Measurements from ENCODE around the gene DPP8. TPM values are rescaled to one million over a fixed set of nuclear protein-coding genes. Genes with fewer than 3 reads are reported as not detected.

Gene DPP8
- total and polyA plus RNA-seq, 3 experiments from 2014 or later = 31.1 to 52.9 (median 33.8) TPM

- Mint-ChIP-seq H3K36me3 (no peaks in the 10 kb centered on the region), H3K27ac (no peak overlapping the region), H3K4me1 (peaks cover 0 to 3% (median 0%) of the 10 kb centered on the region in 3 donors), H3K4me3 (no peak overlapping the region), H3K27me3 (peaks cover 7 to 34% of the 10 kb centered on the region in 2 donors), H3K9me3 (no peaks in the 10 kb centered on the region)
- H3K9me3 ChIP-seq (ENCODE audit: low read length) = no peaks in the 10 kb centered on the region
- DNase-seq = no peak
- H3K27me3 ChIP-seq (ENCODE audit: insufficient read depth, low read length, poor library complexity, severe bottlenecking) = peaks cover 4% of the 10 kb centered on the region
- no peak overlapping the region for H3K27ac ChIP-seq (ENCODE audit: low read depth, low read length)
- no peaks in the 10 kb centered on the region for H3K4me1 ChIP-seq (ENCODE audit: insufficient read depth, low read length)
- ChIA-PET CTCF (no interaction called here), POLR2A (no interaction called here)
- no peaks in the 10 kb centered on the region for H3K36me3 ChIP-seq (ENCODE audit: insufficient read depth, low read length)
- H3K4me3 ChIP-seq (ENCODE audit: low read length) = no peak overlapping the region
Measured at GRCh38 chr15:65413051-65413759, 104.3 kb downstream of the DPP8 start.

GRCh38 chr15:65412556-65412955, 104.9 kb downstream of the DPP8 start:
- no peak overlapping the region for H3K27ac ChIP-seq (ENCODE audit: low read depth, low read length)
- POLR2A ChIA-PET = no interaction called here
- H3K4me3 Mint-ChIP-seq = no peak overlapping the region

GRCh38 chr15:65411465-65412071, 105.9 kb downstream of the DPP8 start:
- H3K4me1 ChIP-seq (ENCODE audit: insufficient read depth, low read length) = no peaks in the 10 kb centered on the region
- no peak for DNase-seq
- no peaks in the 10 kb centered on the region for H3K36me3 ChIP-seq (ENCODE audit: insufficient read depth, low read length)
- no peaks in the 10 kb centered on the region for H3K9me3 ChIP-seq (ENCODE audit: low read length)
- Mint-ChIP-seq H3K27me3 (peaks cover 10 to 22% of the 10 kb centered on the region in 2 donors), H3K4me1 (peaks cover 0 to 3% (median 0%) of the 10 kb centered on the region in 3 donors), H3K27ac (no peak overlapping the region), H3K9me3 (no peaks in the 10 kb centered on the region), H3K36me3 (no peaks in the 10 kb centered on the region), H3K4me3 (no peak overlapping the region)
- H3K4me3 ChIP-seq (ENCODE audit: low read length) = no peak overlapping the region
- no peak overlapping the region for H3K27ac ChIP-seq (ENCODE audit: low read depth, low read length)
- ChIA-PET CTCF (no interaction called here), POLR2A (no interaction called here)
- peaks cover 4% of the 10 kb centered on the region for H3K27me3 ChIP-seq (ENCODE audit: insufficient read depth, low read length, poor library complexity, severe bottlenecking)

More at GRCh38 chr15:65412556-65412955, 104.9 kb downstream of the DPP8 start:
- CTCF ChIA-PET = no interaction called here
- Histone ChIP-seq H3K4me3 (ENCODE audit: low read length) (no peak overlapping the region), H3K4me1 (ENCODE audit: insufficient read depth, low read length) (no peaks in the 10 kb centered on the region), H3K9me3 (ENCODE audit: low read length) (no peaks in the 10 kb centered on the region), H3K27me3 (ENCODE audit: insufficient read depth, low read length, poor library complexity, severe bottlenecking) (peaks cover 4% of the 10 kb centered on the region), H3K36me3 (ENCODE audit: insufficient read depth, low read length) (no peaks in the 10 kb centered on the region)
- Mint-ChIP-seq H3K36me3 (no peaks in the 10 kb centered on the region), H3K27ac (no peak overlapping the region), H3K9me3 (no peaks in the 10 kb centered on the region), H3K27me3 (peaks cover 10 to 32% of the 10 kb centered on the region in 2 donors), H3K4me1 (peaks cover 0 to 3% (median 0%) of the 10 kb centered on the region in 3 donors)
- DNase-seq = no peak

GRCh38 chr15:65410972-65411371, 106.5 kb downstream of the DPP8 start:
- H3K9me3 Mint-ChIP-seq = no peaks in the 10 kb centered on the region
- peaks cover 10 to 20% of the 10 kb centered on the region in 2 donors for H3K27me3 Mint-ChIP-seq
- H3K27ac Mint-ChIP-seq = no peak overlapping the region
- H3K4me3 Mint-ChIP-seq = no peak overlapping the region
- H3K36me3 ChIP-seq (ENCODE audit: insufficient read depth, low read length) = no peaks in the 10 kb centered on the region
- H3K4me3 ChIP-seq (ENCODE audit: low read length) = no peak overlapping the region
- H3K4me1 Mint-ChIP-seq = peaks cover 0 to 3% (median 0%) of the 10 kb centered on the region in 3 donors
- H3K36me3 Mint-ChIP-seq = no peaks in the 10 kb centered on the region
- H3K9me3 ChIP-seq (ENCODE audit: low read length) = no peaks in the 10 kb centered on the region
- H3K27me3 ChIP-seq (ENCODE audit: insufficient read depth, low read length, poor library complexity, severe bottlenecking) = peaks cover 4% of the 10 kb centered on the region
- no peak overlapping the region for H3K27ac ChIP-seq (ENCODE audit: low read depth, low read length)
- DNase-seq = no peak
- POLR2A ChIA-PET = no interaction called here
- CTCF ChIA-PET = no interaction called here
- H3K4me1 ChIP-seq (ENCODE audit: insufficient read depth, low read length) = no peaks in the 10 kb centered on the region

GRCh38 chr15:65410036-65410435, 107.5 kb downstream of the DPP8 start:
- DNase-seq = no peak
- POLR2A ChIA-PET = interaction anchor here (0.6 kb wide), 1 partner anchor 84 kb away, joined by 7 read pairs; no protein-coding TSS in a partner anchor
- Mint-ChIP-seq H3K27ac (peak overlapping the region in 1 of 8 donors; percentile 29), H3K36me3 (no peaks in the 10 kb centered on the region), H3K4me3 (no peak overlapping the region), H3K9me3 (no peaks in the 10 kb centered on the region), H3K4me1 (peaks cover 0 to 3% (median 0%) of the 10 kb centered on the region in 3 donors), H3K27me3 (peaks cover 10 to 25% of the 10 kb centered on the region in 2 donors)
- Histone ChIP-seq H3K4me3 (ENCODE audit: low read length) (no peak overlapping the region), H3K27me3 (ENCODE audit: insufficient read depth, low read length, poor library complexity, severe bottlenecking) (peaks cover 4% of the 10 kb centered on the region), H3K9me3 (ENCODE audit: low read length) (no peaks in the 10 kb centered on the region), H3K27ac (ENCODE audit: low read depth, low read length) (no peak overlapping the region), H3K36me3 (ENCODE audit: insufficient read depth, low read length) (no peaks in the 10 kb centered on the region), H3K4me1 (ENCODE audit: insufficient read depth, low read length) (no peaks in the 10 kb centered on the region)
- CTCF ChIA-PET = interaction anchor here (1.3 kb wide), 1 partner anchor 11 kb away, joined by 4 read pairs; no protein-coding TSS in a partner anchor

- H3K4me1 ChIP-seq (ENCODE audit: insufficient read depth, low read length) = no peaks in the 10 kb centered on the region
- POLR2A ChIA-PET = interaction anchor here (0.6 kb wide), 1 partner anchor 83 kb away, joined by 7 read pairs; no protein-coding TSS in a partner anchor
- Mint-ChIP-seq H3K36me3 (no peaks in the 10 kb centered on the region), H3K9me3 (no peaks in the 10 kb centered on the region), H3K4me1 (peaks cover 0 to 3% (median 0%) of the 10 kb centered on the region in 3 donors), H3K4me3 (no peak overlapping the region), H3K27me3 (peaks cover 11 to 30% of the 10 kb centered on the region in 2 donors), H3K27ac (peak overlapping the region in 1 of 8 donors; percentile 19)
- H3K4me3 ChIP-seq (ENCODE audit: low read length) = no peak overlapping the region
- CTCF ChIA-PET = interaction anchor here (1.3 kb wide), 1 partner anchor 10 kb away, joined by 4 read pairs; no protein-coding TSS in a partner anchor
- no peaks in the 10 kb centered on the region for H3K9me3 ChIP-seq (ENCODE audit: low read length)
- peaks cover 4% of the 10 kb centered on the region for H3K27me3 ChIP-seq (ENCODE audit: insufficient read depth, low read length, poor library complexity, severe bottlenecking)
- H3K36me3 ChIP-seq (ENCODE audit: insufficient read depth, low read length) = no peaks in the 10 kb centered on the region
- H3K27ac ChIP-seq (ENCODE audit: low read depth, low read length) = no peak overlapping the region
- DNase-seq = no peak
Measured at GRCh38 chr15:65409036-65409631, 108.4 kb downstream of the DPP8 start.

- Mint-ChIP-seq H3K27ac (no peak overlapping the region), H3K36me3 (no peaks in the 10 kb centered on the region), H3K9me3 (no peaks in the 10 kb centered on the region), H3K27me3 (peaks cover 15 to 36% of the 10 kb centered on the region in 2 donors), H3K4me3 (no peak overlapping the region), H3K4me1 (peaks cover 0 to 3% (median 0%) of the 10 kb centered on the region in 3 donors)
- H3K36me3 ChIP-seq (ENCODE audit: insufficient read depth, low read length) = no peaks in the 10 kb centered on the region
- CTCF ChIA-PET = interaction anchor here (1.1 to 1.3 kb wide), 2 partner anchors 9 to 88 kb away, joined by 3 to 4 read pairs; no protein-coding TSS in a partner anchor
- peaks cover 4% of the 10 kb centered on the region for H3K27me3 ChIP-seq (ENCODE audit: insufficient read depth, low read length, poor library complexity, severe bottlenecking)
- H3K9me3 ChIP-seq (ENCODE audit: low read length) = no peaks in the 10 kb centered on the region
- H3K4me3 ChIP-seq (ENCODE audit: low read length) = no peak overlapping the region
- no peaks in the 10 kb centered on the region for H3K4me1 ChIP-seq (ENCODE audit: insufficient read depth, low read length)
- POLR2A ChIA-PET = no interaction called here
- DNase-seq = no peak
- no peak overlapping the region for H3K27ac ChIP-seq (ENCODE audit: low read depth, low read length)
Measured at GRCh38 chr15:65408324-65409035, 109.0 kb downstream of the DPP8 start.

Data from CD8-positive, alpha-beta memory T cell (primary cell).